Progenitor cell of endocrine pancreas (in vitro differentiated cells): ENCODE data around the gene MESD. TPM values are rescaled to one million over a fixed set of nuclear protein-coding genes. Genes with fewer than 3 reads are reported as not detected.

Source experiments
- DNase-seq: peaks from one replicate; pipeline ENCODE4 v3.0.0; 2021; ENCODE audit warnings: low spot score; ENCODE audit not compliant: unreplicated experiment
- H3K27ac Mint-ChIP-seq: 2 replicates; pipeline ENCODE4 v1.8.0; 2021; ENCODE audit warnings: mild to moderate bottlenecking, moderate library complexity, mixed read lengths
- H3K27me3 Mint-ChIP-seq: 2 replicates; pipeline ENCODE4 v1.8.0; 2021; ENCODE audit warnings: mixed read lengths
- H3K36me3 Mint-ChIP-seq: 2 replicates; pipeline ENCODE4 v1.8.0; 2022; ENCODE audit warnings: mixed read lengths; ENCODE audit not compliant: insufficient read depth
- H3K4me1 Mint-ChIP-seq: 2 replicates; pipeline ENCODE4 v1.8.0; 2021; ENCODE audit warnings: low read depth, mixed read lengths
- H3K4me3 Mint-ChIP-seq: 2 replicates; pipeline ENCODE4 v1.8.0; 2021; ENCODE audit warnings: low read depth, mild to moderate bottlenecking, moderate library complexity, mixed read lengths
- H3K9me3 Mint-ChIP-seq: 2 replicates; pipeline ENCODE4 v1.8.0; 2021; ENCODE audit warnings: low read depth, mixed read lengths
- CTCF ChIP-seq: fragments of 200-600 bp; sonication (generic); IDR thresholded peaks from one replicate; pipeline ENCODE4 v1.5.0; 2021; ENCODE audit warnings: antibody characterized with exemption, mild to moderate bottlenecking; ENCODE audit not compliant: unreplicated experiment
- total RNA-seq: library from RNA; stranded (reverse); gene quantifications from 2 replicates; pipeline ENCODE4 v1.2.1, GENCODE V29; 2021

The MESD gene
- total RNA-seq, 1 donor from 2014 or later = 42.6 TPM

GRCh38 chr15:80949756-80950155 is 39.9 kb downstream of the MESD start:
- Mint-ChIP-seq H3K36me3 (peaks cover 12% of the 10 kb centered on the region), H3K9me3 (no peaks in the 10 kb centered on the region), H3K4me1 (peaks cover 6% of the 10 kb centered on the region), H3K27ac (no peak overlapping the region), H3K27me3 (no peaks in the 10 kb centered on the region), H3K4me3 (no peak overlapping the region)
- no peak for TF ChIP-seq CTCF
- no peak for DNase-seq

- Mint-ChIP-seq H3K27me3 (no peaks in the 10 kb centered on the region), H3K4me1 (no peaks in the 10 kb centered on the region), H3K36me3 (peaks cover 12% of the 10 kb centered on the region), H3K27ac (no peak overlapping the region), H3K9me3 (no peaks in the 10 kb centered on the region), H3K4me3 (no peak overlapping the region)
- DNase-seq = no peak
- TF ChIP-seq CTCF = no peak
Observed at GRCh38 chr15:80948651-80949292, 40.8 kb downstream of the MESD start.

- Mint-ChIP-seq H3K9me3 (no peaks in the 10 kb centered on the region), H3K4me1 (no peaks in the 10 kb centered on the region), H3K27ac (no peak overlapping the region), H3K4me3 (no peak overlapping the region), H3K36me3 (peaks cover 7% of the 10 kb centered on the region), H3K27me3 (no peaks in the 10 kb centered on the region)
- DNase-seq = no peak
- TF ChIP-seq CTCF = no peak
Observed at GRCh38 chr15:80946576-80946975, 43.0 kb downstream of the MESD start.

GRCh38 chr15:80945605-80946004 is 44.0 kb downstream of the MESD start:
- TF ChIP-seq CTCF = no peak
- Mint-ChIP-seq H3K27ac (no peak overlapping the region), H3K36me3 (peaks cover 10% of the 10 kb centered on the region)

GRCh38 chr15:80944818-80945217 is 44.8 kb downstream of the MESD start:
- TF ChIP-seq CTCF = no peak
- no peaks in the 10 kb centered on the region for H3K9me3 Mint-ChIP-seq
- no peak for DNase-seq
- no peak overlapping the region for H3K27ac Mint-ChIP-seq
- no peaks in the 10 kb centered on the region for H3K4me1 Mint-ChIP-seq
- H3K4me3 Mint-ChIP-seq = no peak overlapping the region
- H3K36me3 Mint-ChIP-seq = peaks cover 10% of the 10 kb centered on the region
- no peaks in the 10 kb centered on the region for H3K27me3 Mint-ChIP-seq

More at GRCh38 chr15:80945605-80946004, 44.0 kb downstream of the MESD start:
- H3K4me3 Mint-ChIP-seq = no peak overlapping the region
- H3K9me3 Mint-ChIP-seq = no peaks in the 10 kb centered on the region
- H3K4me1 Mint-ChIP-seq = no peaks in the 10 kb centered on the region
- H3K27me3 Mint-ChIP-seq = no peaks in the 10 kb centered on the region
- DNase-seq = no peak
